Suprapubic skin (tissue), 4 donors: Measurements from ENCODE around the gene NMRAL1.

Experiments used
- EP300 ChIP-seq: sonication (generic); formaldehyde crosslinking; IDR thresholded peaks from one replicate; pipeline ENCODE4 v1.6.1; 2017; ENCODE audit warnings: antibody characterized with exemption
- POLR2A ChIP-seq, 2 donors: fragments of 450-650 bp; IDR thresholded peaks; one replicate each; pipeline ENCODE4 v1.6.1; 2017; ENCODE audit warnings: antibody characterized with exemption in 2 of 2, mild to moderate bottlenecking in 2 of 2, moderate library complexity in 2 of 2
- POLR2AphosphoS5 ChIP-seq, 3 donors: sonication (generic); formaldehyde crosslinking; IDR thresholded peaks; one replicate each; pipeline ENCODE4 v1.6.1; 2017; ENCODE audit warnings: antibody characterized with exemption in 3 of 3
- TF ChIP-seq, protein P1 (sequence below), 2 donors: fragments of 200-600 bp in 1 of 2; fragments of 450-650 bp in 1 of 2; sonication (generic) in 1 of 2; IDR thresholded peaks; one replicate each; pipeline ENCODE4 v1.5.1; 2016 to 2019; ENCODE audit warnings: antibody characterized with exemption in 2 of 2, mild to moderate bottlenecking in 1 of 2, moderate library complexity in 1 of 2

GRCh38 chr16:4425378-4426020 is 48.9 kb downstream of the NMRAL1 start, which contains the start of gene DNAJA3:
- TF ChIP-seq, protein P1, sequence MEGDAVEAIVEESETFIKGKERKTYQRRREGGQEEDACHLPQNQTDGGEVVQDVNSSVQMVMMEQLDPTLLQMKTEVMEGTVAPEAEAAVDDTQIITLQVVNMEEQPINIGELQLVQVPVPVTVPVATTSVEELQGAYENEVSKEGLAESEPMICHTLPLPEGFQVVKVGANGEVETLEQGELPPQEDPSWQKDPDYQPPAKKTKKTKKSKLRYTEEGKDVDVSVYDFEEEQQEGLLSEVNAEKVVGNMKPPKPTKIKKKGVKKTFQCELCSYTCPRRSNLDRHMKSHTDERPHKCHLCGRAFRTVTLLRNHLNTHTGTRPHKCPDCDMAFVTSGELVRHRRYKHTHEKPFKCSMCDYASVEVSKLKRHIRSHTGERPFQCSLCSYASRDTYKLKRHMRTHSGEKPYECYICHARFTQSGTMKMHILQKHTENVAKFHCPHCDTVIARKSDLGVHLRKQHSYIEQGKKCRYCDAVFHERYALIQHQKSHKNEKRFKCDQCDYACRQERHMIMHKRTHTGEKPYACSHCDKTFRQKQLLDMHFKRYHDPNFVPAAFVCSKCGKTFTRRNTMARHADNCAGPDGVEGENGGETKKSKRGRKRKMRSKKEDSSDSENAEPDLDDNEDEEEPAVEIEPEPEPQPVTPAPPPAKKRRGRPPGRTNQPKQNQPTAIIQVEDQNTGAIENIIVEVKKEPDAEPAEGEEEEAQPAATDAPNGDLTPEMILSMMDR (IDR thresholded peaks at IDR 0.05): no peak
- no peak for TF ChIP-seq EP300
- TF ChIP-seq POLR2A (IDR thresholded peaks at IDR 0.05): peak; percentile 12 to 57
- peak in 2 of 3 donors; percentile 82 to 85 for TF ChIP-seq POLR2AphosphoS5 (IDR thresholded peaks at IDR 0.05)
